Naive thymus-derived CD4-positive, alpha-beta T cell (primary cell): ENCODE results near the gene RNF43. TPM values are rescaled to one million over a fixed set of nuclear protein-coding genes. Genes with fewer than 3 reads are reported as not detected.

ENCODE experiments used
- ATAC-seq: fragments of 150-1000 bp; cut with Tn5 transposase; 2 replicates; pipeline ENCODE4 v1.10.0; 2021; ENCODE audit warnings: mild to moderate bottlenecking, moderate library complexity
- CTCF ChIA-PET: fragments of 350-600 bp; sonication (Branson Sonifier 250); formaldehyde crosslinking; loops from one replicate; lab custom pipeline; 2021; ENCODE audit warnings: antibody characterized with exemption; lab: Charles Lee
- POLR2A ChIA-PET: fragments of 350-600 bp; sonication (Branson Sonifier 250); formaldehyde crosslinking; loops from one replicate; lab custom pipeline; 2021; ENCODE audit warnings: antibody characterized with exemption, inconsistent platforms; lab: Charles Lee
- DNase-seq, 9 donors: peaks; one replicate each; pipeline versions ENCODE4 v3.0.0 to v3.0.0-alpha.2; 2020 to 2022; ENCODE audit warnings: mixed read lengths in 1 of 9
- H3K27ac ChIP-seq: one replicate; pipeline ENCODE4 v1.7.0; 2013; ENCODE audit warnings: mild to moderate bottlenecking, low read depth, low read length, moderate library complexity
- H3K27me3 ChIP-seq, 2 donors: one replicate each; pipeline ENCODE4 v1.7.0; 2013; ENCODE audit warnings: low read length in 2 of 2, mild to moderate bottlenecking in 2 of 2, moderate library complexity in 2 of 2; ENCODE audit not compliant: control insufficient read depth in 2 of 2, insufficient read depth in 2 of 2
- H3K36me3 ChIP-seq, 3 experiments: 1 replicate in 2 of 3; 2 replicates in 1 of 3; pipeline ENCODE4 v1.7.0; 2013; ENCODE audit warnings: low read length in 3 of 3, mild to moderate bottlenecking in 3 of 3, moderate library complexity in 1 of 3; ENCODE audit not compliant: insufficient read depth in 3 of 3, control insufficient read depth in 2 of 3
- H3K4me1 ChIP-seq, 2 donors: one replicate each; pipeline ENCODE4 v1.7.0; 2013; ENCODE audit warnings: low read length in 2 of 2, mild to moderate bottlenecking in 2 of 2, moderate library complexity in 1 of 2; ENCODE audit not compliant: control insufficient read depth in 2 of 2, insufficient read depth in 2 of 2
- H3K4me3 ChIP-seq: 2 replicates; pipeline ENCODE4 v1.7.0; 2013; ENCODE audit warnings: mild to moderate bottlenecking, low read length
- H3K9me3 ChIP-seq, 3 experiments: 1 replicate in 2 of 3; 2 replicates in 1 of 3; pipeline ENCODE4 v1.7.0; 2013; ENCODE audit warnings: low read length in 3 of 3; ENCODE audit not compliant: control insufficient read depth in 2 of 3
- H3K27ac Mint-ChIP-seq, 9 donors: one replicate each; pipeline ENCODE4 v1.8.0; 2020 to 2022; ENCODE audit warnings: mixed read lengths in 9 of 9, mild to moderate bottlenecking in 8 of 9, moderate library complexity in 5 of 9, inconsistent platforms in 2 of 9
- H3K27me3 Mint-ChIP-seq, 5 donors: one replicate each; pipeline ENCODE4 v1.8.0; 2021 to 2022; ENCODE audit warnings: mixed read lengths in 5 of 5, mild to moderate bottlenecking in 1 of 5
- H3K36me3 Mint-ChIP-seq, 5 donors: one replicate each; pipeline ENCODE4 v1.8.0; 2020 to 2022; ENCODE audit warnings: mixed read lengths in 5 of 5, mild to moderate bottlenecking in 3 of 5, inconsistent platforms in 1 of 5
- H3K4me1 Mint-ChIP-seq, 7 donors: one replicate each; pipeline ENCODE4 v1.8.0; 2020 to 2022; ENCODE audit warnings: mixed read lengths in 7 of 7, mild to moderate bottlenecking in 3 of 7, inconsistent platforms in 1 of 7
- H3K4me3 Mint-ChIP-seq, 10 donors: one replicate each; pipeline ENCODE4 v1.8.0; 2020 to 2022; ENCODE audit warnings: mild to moderate bottlenecking in 10 of 10, mixed read lengths in 10 of 10, moderate library complexity in 6 of 10, inconsistent platforms in 2 of 10
- H3K9me3 Mint-ChIP-seq, 11 donors: one replicate each; pipeline ENCODE4 v1.8.0; 2020 to 2022; ENCODE audit warnings: mixed read lengths in 11 of 11, mild to moderate bottlenecking in 4 of 11, inconsistent platforms in 1 of 11, moderate library complexity in 1 of 11
- intact Hi-C, 2 donors: fragments of 100-400 bp; cut with micrococcal nuclease; formaldehyde crosslinking; loops; one replicate each; pipeline ENCODE4 v1.15.1; 2023
- polyA plus RNA-seq, 2 donors: library from polyadenylated mRNA; unstranded; fragments of 300-500 nt; fragmentation: Illumina TruSeq; gene quantifications; one replicate each; pipeline ENCODE4 v1.2.3, GENCODE V29; 2021
- total RNA-seq, 6 experiments: library from RNA in 5 of 6; stranded (reverse) in 5 of 6; gene quantifications; 1 replicate in 5 of 6; 2 replicates in 1 of 6; pipeline ENCODE4 v1.2.3 and lab custom pipeline; 2021 to 2026

Gene RNF43
- total and polyA plus RNA-seq, 7 experiments from 2014 or later, result 0.48 to 2.2 (median 1.3) TPM

DNA sequence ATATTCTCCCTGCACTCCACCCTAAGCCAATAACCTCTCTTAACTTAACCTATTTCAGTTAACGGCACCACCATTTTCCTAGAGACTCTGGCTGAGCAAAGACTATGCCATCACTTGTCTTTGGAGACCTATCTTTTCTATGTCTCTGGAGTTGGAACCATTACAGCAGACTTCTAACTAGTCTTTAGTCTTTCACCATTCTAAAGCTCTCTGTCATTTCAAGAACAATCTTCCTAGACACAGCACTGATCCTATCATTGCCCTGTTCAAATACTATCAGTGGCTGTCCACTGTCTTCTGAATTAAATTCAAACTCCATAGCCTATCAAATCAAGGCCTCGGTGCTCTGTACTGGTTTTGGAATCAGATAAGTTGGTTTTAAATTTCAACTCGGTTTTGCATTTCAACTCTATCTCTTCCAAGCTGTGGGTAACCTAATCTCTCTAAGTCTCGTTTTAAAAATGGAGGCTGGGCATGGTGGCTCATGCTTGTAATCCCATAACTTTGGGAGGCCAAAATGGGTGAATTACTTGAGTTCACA lies 31.9 kb downstream of the RNF43 start:
- H3K27me3 Mint-ChIP-seq, result peaks cover 0 to 2% (median 0%) of the 10 kb centered on the region in 5 donors
- peaks cover 0 to 8% (median 4%) of the 10 kb centered on the region in 5 donors for H3K36me3 Mint-ChIP-seq
- H3K4me1 Mint-ChIP-seq, result peaks cover 15 to 36% (median 30%) of the 10 kb centered on the region in 7 donors
- H3K9me3 ChIP-seq, result no peaks in the 10 kb centered on the region
- H3K27me3 ChIP-seq, result no peaks in the 10 kb centered on the region
- no peak overlapping the region for H3K4me3 Mint-ChIP-seq
- CTCF ChIA-PET, result interaction anchor here (0.7 kb wide), 1 partner anchor 624 kb away, joined by 3 read pairs; no protein-coding TSS in a partner anchor
- peaks cover 0 to 4% (median 0%) of the 10 kb centered on the region in 11 donors for H3K9me3 Mint-ChIP-seq
- H3K4me1 ChIP-seq, result peaks cover 14 to 18% of the 10 kb centered on the region in 2 donors
- POLR2A ChIA-PET, result interaction anchor here (0.5 to 1.2 kb wide), 2 partner anchors 20 to 29 kb away, joined by 3 to 4 read pairs; no protein-coding TSS in a partner anchor
- no peak overlapping the region for H3K4me3 ChIP-seq
- intact Hi-C loops, result loop anchor here in 1 of 2 donors (10.0 kb wide), 1 partner anchor 59 kb away; no protein-coding TSS in a partner anchor
- H3K27ac Mint-ChIP-seq, result peak overlapping the region in 3 of 9 donors; percentile 0 to 25 (median 10)
- ATAC-seq (no peak), DNase-seq (no peak)
- no peak overlapping the region for H3K27ac ChIP-seq
- no peaks in the 10 kb centered on the region for H3K36me3 ChIP-seq

DNA sequence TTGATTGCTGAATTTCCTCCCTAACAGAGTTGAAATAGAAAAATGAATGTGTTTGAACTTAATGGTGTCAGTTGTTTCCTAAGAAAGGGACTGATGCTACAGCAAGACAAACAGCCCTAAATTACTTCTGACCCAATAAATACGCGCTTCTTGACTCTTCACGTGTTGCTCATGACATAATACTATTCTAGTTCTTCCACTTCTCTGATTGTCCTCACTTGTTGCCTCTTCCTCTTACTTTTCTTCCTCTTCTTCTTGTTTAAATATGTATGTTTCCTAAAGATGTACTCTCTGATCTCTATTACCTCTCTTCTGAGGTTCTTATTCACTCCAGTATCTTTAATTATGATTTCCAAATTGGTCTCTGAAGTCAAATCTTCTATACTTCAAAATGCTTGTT lies 32.4 kb downstream of the RNF43 start:
- intact Hi-C loops, result loop anchor here (5.0 to 10.0 kb wide), 2 partner anchors 32 to 60 kb away; partner anchors contain the start of gene RNF43 (in 1 of the 2)
- ChIA-PET POLR2A (interaction anchor here (0.5 to 1.2 kb wide), 2 partner anchors 20 to 28 kb away, joined by 3 to 4 read pairs; no protein-coding TSS in a partner anchor), CTCF (no interaction called here)
- no peak overlapping the region for H3K4me3 ChIP-seq
- peaks cover 0 to 4% (median 0%) of the 10 kb centered on the region in 11 donors for H3K9me3 Mint-ChIP-seq
- H3K27me3 Mint-ChIP-seq, result peaks cover 0 to 2% (median 0%) of the 10 kb centered on the region in 5 donors
- H3K36me3 Mint-ChIP-seq, result peaks cover 0 to 8% (median 4%) of the 10 kb centered on the region in 5 donors
- no peaks in the 10 kb centered on the region for H3K27me3 ChIP-seq
- H3K4me3 Mint-ChIP-seq, result no peak overlapping the region
- DNase-seq, result no peak
- ATAC-seq, result no peak
- H3K27ac Mint-ChIP-seq, result peak overlapping the region in 3 of 9 donors; percentile 0 to 25 (median 10)
- H3K4me1 Mint-ChIP-seq, result peaks cover 15 to 42% (median 34%) of the 10 kb centered on the region in 7 donors
- peaks cover 14 to 18% of the 10 kb centered on the region in 2 donors for H3K4me1 ChIP-seq
- no peak overlapping the region for H3K27ac ChIP-seq
- no peaks in the 10 kb centered on the region for H3K36me3 ChIP-seq
- no peaks in the 10 kb centered on the region for H3K9me3 ChIP-seq

DNA sequence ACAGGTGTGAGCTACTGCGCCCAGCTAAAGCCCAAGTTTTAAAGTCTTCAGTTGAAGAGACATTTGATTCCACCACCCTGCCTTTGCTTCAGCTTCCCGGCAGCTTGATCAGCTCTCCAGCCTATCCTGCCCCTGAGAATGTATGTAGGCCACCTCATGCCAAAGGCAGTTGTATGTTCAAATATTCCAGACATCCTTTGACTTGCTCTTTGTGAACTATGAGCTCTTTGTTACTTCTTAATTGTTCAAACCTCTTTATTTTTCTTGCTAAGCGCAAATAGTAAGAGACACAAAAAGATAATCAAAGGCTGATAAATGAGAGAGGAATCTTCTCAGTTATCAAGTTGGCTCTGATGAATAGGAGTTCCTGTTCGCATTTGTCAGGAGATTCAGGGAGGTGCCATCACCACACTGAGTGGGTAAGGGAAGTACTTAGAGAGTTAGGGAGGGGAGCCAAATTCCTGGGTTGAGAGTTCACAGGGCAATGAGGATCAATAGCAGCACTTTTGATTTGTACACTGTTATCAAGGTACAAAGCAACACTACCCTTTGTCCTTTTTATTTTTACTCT lies 33.4 kb downstream of the RNF43 start:
- H3K4me3 Mint-ChIP-seq, result no peak overlapping the region
- peaks cover 0 to under 1% (median 0%) of the 10 kb centered on the region in 5 donors for H3K27me3 Mint-ChIP-seq
- ChIA-PET POLR2A (interaction anchor here (1.3 kb wide), 1 partner anchor 32 kb away, joined by 3 read pairs; the partner anchor contains the start of gene SUPT4H1), CTCF (no interaction called here)
- no peaks in the 10 kb centered on the region for H3K27me3 ChIP-seq
- no peaks in the 10 kb centered on the region for H3K9me3 ChIP-seq
- intact Hi-C loops, result loop anchor here (5.0 to 10.0 kb wide), 2 partner anchors 33 to 61 kb away; partner anchors contain the start of gene RNF43 (in 1 of the 2)
- H3K4me3 ChIP-seq, result no peak overlapping the region
- peaks cover 0 to 7% (median 4%) of the 10 kb centered on the region in 5 donors for H3K36me3 Mint-ChIP-seq
- no peak overlapping the region for H3K27ac Mint-ChIP-seq
- no peak overlapping the region for H3K27ac ChIP-seq
- DNase-seq (no peak), ATAC-seq (no peak)
- peaks cover 23 to 51% (median 43%) of the 10 kb centered on the region in 7 donors for H3K4me1 Mint-ChIP-seq
- H3K4me1 ChIP-seq, result peaks cover 15 to 27% of the 10 kb centered on the region in 2 donors
- H3K9me3 Mint-ChIP-seq, result peaks cover 0 to 4% (median 0%) of the 10 kb centered on the region in 11 donors
- H3K36me3 ChIP-seq, result no peaks in the 10 kb centered on the region

DNA sequence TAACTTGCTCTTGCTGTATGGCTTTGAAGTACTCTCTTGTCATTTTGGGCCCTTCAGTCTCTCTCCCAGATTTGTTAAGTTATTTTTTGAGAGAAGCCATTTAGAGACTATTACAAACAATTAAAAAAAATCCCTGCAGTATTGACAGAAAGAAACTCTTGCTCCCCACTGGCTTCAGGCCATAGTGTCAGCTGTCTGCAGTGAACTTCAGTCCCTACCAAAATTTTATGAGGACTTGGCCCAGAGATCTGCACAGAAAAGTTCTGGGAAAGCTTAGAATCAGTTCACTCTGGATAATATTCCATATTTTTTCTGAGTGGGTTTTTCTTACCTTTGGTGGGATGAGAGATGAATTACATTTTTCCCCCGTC lies 34.5 kb downstream of the RNF43 start:
- Histone ChIP-seq H3K9me3 (no peaks in the 10 kb centered on the region), H3K27me3 (no peaks in the 10 kb centered on the region), H3K4me1 (peaks cover 16 to 34% of the 10 kb centered on the region in 2 donors), H3K36me3 (no peaks in the 10 kb centered on the region), H3K4me3 (no peak overlapping the region), H3K27ac (no peak overlapping the region)
- intact Hi-C loops, result loop anchor here (5.0 to 10.0 kb wide), 2 partner anchors 34 to 62 kb away; partner anchors contain the start of gene RNF43 (in 1 of the 2)
- CTCF ChIA-PET, result interaction anchor here (1.1 kb wide), 1 partner anchor 34 kb away, joined by 3 read pairs; the partner anchor contains the start of gene RNF43
- Mint-ChIP-seq H3K27ac (peak overlapping the region; percentile 28 to 84 (median 78)), H3K4me1 (peaks cover 29 to 60% (median 51%) of the 10 kb centered on the region in 7 donors), H3K4me3 (peak overlapping the region in 7 of 10 donors; percentile 3 to 77 (median 41)), H3K36me3 (peaks cover 0 to 6% (median 0%) of the 10 kb centered on the region in 5 donors), H3K9me3 (peaks cover 0 to 4% (median 0%) of the 10 kb centered on the region in 11 donors), H3K27me3 (no peaks in the 10 kb centered on the region)
- ATAC-seq (no peak), DNase-seq (no peak)
- POLR2A ChIA-PET, result interaction anchor here (1.3 kb wide), 1 partner anchor 31 kb away, joined by 3 read pairs; the partner anchor contains the start of gene SUPT4H1

DNA sequence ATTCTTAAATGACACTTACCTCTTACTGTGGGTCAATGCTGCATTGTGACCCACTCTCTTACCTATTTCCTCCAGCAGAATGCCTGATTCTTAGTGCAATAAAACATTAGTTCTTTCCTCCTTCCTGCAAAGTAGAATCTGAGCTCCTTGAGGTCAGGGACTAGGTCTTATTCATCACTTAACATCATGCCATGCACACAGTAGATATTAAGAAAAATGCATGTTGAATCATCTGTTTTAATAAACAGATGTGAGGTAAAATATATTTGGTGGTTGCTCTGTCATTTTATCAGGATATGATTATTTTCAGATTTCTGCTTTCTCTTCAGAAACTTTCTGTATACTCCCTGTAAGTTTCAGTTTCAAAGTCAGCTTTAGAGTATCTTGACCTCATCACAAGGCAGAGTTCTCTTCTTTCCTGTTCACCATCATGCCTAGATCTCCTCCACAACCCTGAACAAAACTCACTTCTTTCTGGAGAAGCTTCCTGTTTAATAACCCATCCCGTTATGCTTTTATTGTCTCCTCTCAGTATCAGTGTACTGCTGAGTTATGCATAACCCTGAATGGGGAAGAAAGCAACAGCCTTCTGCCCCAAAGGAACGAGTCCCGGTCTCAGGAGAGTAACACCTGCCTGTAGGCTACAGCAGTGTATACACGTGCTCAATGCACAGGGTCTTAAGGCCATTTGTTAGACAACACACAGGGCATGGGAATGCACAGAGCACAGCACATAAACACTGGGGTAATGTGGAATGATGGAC lies 35.0 kb downstream of the RNF43 start:
- Histone ChIP-seq H3K27ac (peak overlapping the region; percentile 42), H3K4me1 (peaks cover 16 to 36% of the 10 kb centered on the region in 2 donors), H3K27me3 (no peaks in the 10 kb centered on the region), H3K4me3 (no peak overlapping the region), H3K9me3 (no peaks in the 10 kb centered on the region), H3K36me3 (no peaks in the 10 kb centered on the region)
- Mint-ChIP-seq H3K4me3 (peak overlapping the region; percentile 3 to 77 (median 38)), H3K4me1 (peaks cover 34 to 66% (median 57%) of the 10 kb centered on the region in 7 donors), H3K9me3 (peaks cover 0 to 4% (median 0%) of the 10 kb centered on the region in 11 donors), H3K27ac (peak overlapping the region; percentile 28 to 84 (median 78)), H3K27me3 (no peaks in the 10 kb centered on the region), H3K36me3 (peaks cover 0 to 6% (median 0%) of the 10 kb centered on the region in 5 donors)
- DNase-seq, result peak in 1 of 9 donors; percentile 19
- POLR2A ChIA-PET, result interaction anchor here (1.1 to 1.4 kb wide), 3 partner anchors 28 to 30 kb away, joined by 3 to 7 read pairs (median 4); partner anchors contain the start of gene SUPT4H1
- intact Hi-C loops, result loop anchor here (5.0 to 10.0 kb wide), 2 partner anchors 35 to 63 kb away; partner anchors contain the start of gene RNF43 (in 1 of the 2)
- ATAC-seq, result peak; percentile 59
- CTCF ChIA-PET, result interaction anchor here (0.6 to 1.1 kb wide), 2 partner anchors 35 to 614 kb away, joined by 3 to 4 read pairs; partner anchors contain the start of gene RNF43
